NCI-H524 (cell line): ENCODE data around the gene IFNA7.
A peak's percentile ranks its signal among the peaks of the same experiment; 100 is the strongest.
"Not testable (repeated sequence)": the region's sequence is repeated elsewhere in the genome, so short reads cannot be mapped to it uniquely, and the experiment has no call there.

Source experiments
- DNase-seq, 2 experiments: peaks; one replicate each; lab custom pipeline; 2025; lab: John Stamatoyannopoulos, UW

IFNA7 gene

GRCh38 chr9:21182810-21183736 is 18.9 kb downstream of the IFNA7 start:
- DNase-seq, result peak in 1 of 2 experiments; percentile 19

- DNase-seq, result no peak
Observed at GRCh38 chr9:21174671-21175070, 27.3 kb downstream of the IFNA7 start.

GRCh38 chr9:21172156-21172555 is 29.8 kb downstream of the IFNA7 start:
- DNase-seq, result no peak

- no peak for DNase-seq
Observed at GRCh38 chr9:21171351-21171750, 30.7 kb downstream of the IFNA7 start.

- not testable (repeated sequence) for DNase-seq
Observed at GRCh38 chr9:21166560-21166959, 35.4 kb downstream of the IFNA7 start, which contains the start of gene IFNA21. Gene IFNA21 (minus strand): TSS chr9:21166660. CDS start chr9:21166612, 48 bp downstream.

- no peak for DNase-seq
Observed at GRCh38 chr9:21165516-21165915, 36.5 kb downstream of the IFNA7 start.

- DNase-seq, result no peak
Observed at GRCh38 chr9:21160178-21160577, 41.8 kb downstream of the IFNA7 start.

- no peak for DNase-seq
Observed at GRCh38 chr9:21155501-21155900, 46.5 kb downstream of the IFNA7 start.

GRCh38 chr9:21154018-21154608 is 47.9 kb downstream of the IFNA7 start:
- peak in 1 of 2 experiments; percentile 27 for DNase-seq

GRCh38 chr9:21153336-21154017 is 48.5 kb downstream of the IFNA7 start:
- no peak for DNase-seq
